ENCODE measurements around the gene PIEZO1.
"Not testable (repeated sequence)": the region's sequence is repeated elsewhere in the genome, so short reads cannot be mapped to it uniquely, and the experiment has no call there.

Gene PIEZO1

DNA sequence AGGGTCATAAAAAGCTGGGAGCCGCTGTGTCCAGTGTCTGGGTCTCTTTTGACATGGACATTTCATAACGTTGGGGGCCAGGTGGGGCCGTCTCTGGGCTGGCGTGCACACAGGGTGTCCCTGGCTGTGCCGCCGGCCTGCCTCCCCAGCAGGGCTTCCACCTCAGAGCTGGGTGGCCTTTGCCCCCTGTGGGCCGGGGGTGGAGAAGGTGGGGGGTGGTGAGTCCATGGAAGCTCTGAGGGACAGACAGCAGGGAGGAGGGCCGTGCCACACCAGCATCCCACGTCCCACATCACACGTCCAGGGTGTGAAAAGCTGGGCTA lies 97.8 kb downstream of the PIEZO1 start:
- DNase-seq (ENCODE audit: low read depth), result no peak

DNA sequence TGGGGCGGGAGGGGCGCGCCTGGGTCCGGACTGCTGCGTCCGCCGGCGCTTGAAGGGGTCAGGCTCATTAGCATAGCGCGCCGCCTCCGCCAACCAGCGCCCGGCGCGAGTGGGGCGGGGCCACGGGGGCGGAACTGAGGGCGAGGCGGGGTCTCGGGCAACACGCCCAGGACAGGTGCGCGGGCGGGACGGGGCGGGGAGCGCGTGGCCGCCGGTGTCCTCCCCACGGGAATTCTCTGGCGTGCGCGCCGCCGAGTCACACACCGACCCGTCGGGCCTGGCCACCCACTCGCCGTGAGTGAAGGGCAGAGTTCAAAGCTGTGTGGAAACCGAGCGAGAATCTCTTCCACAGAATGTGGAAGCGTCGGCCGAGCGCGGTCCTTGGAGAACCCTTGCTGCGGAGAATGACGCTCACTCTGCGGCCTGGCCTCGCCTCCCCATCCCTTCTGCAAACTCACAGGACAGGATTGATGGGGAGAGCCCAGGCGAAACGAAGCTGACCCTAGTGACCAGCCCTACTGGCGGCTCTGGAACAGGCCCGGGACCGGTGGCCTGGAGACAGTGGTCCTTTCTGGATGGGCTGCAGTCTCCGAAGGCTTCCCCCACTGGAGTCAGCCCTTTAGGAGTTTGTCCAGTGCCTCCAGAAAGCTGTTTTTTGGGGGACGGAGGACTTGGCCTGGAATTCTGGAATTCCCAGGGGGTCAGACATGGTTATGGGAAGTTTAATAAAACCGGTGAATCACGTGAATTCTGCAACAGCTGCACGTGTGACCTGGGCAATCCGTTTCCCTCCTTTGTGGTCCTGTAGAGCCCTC lies 98.4 kb downstream of the PIEZO1 start, which contains the start of gene SNAI3:
SNAI3 (minus strand) TSS at position 69 of the 815 bp plus-strand sequence. CDS start 101 bp downstream, outside the sequence.
- DNase-seq (ENCODE audit: low read depth), result peak; percentile 54

DNA sequence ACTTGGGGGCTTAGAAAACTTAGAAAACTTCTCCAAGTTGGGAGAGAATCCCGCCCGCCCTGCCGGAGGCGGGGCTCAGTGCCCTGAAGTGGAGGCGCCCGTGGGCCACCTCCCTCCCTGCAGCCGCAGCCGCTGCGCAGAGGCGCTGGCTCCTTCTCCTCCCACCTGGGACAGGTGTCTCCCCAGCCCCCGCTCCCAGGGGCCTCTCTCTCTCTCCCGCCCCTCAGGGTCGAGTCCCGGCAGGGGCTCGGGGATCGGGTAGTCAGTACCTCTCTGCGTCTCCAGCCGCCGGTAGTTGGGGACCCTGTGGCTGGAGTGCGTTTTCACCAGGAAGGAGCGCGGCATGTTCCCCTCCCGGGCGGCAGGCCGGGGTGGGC lies 99.0 kb downstream of the PIEZO1 start:
- DNase-seq (ENCODE audit: low read depth), result no peak

DNA sequence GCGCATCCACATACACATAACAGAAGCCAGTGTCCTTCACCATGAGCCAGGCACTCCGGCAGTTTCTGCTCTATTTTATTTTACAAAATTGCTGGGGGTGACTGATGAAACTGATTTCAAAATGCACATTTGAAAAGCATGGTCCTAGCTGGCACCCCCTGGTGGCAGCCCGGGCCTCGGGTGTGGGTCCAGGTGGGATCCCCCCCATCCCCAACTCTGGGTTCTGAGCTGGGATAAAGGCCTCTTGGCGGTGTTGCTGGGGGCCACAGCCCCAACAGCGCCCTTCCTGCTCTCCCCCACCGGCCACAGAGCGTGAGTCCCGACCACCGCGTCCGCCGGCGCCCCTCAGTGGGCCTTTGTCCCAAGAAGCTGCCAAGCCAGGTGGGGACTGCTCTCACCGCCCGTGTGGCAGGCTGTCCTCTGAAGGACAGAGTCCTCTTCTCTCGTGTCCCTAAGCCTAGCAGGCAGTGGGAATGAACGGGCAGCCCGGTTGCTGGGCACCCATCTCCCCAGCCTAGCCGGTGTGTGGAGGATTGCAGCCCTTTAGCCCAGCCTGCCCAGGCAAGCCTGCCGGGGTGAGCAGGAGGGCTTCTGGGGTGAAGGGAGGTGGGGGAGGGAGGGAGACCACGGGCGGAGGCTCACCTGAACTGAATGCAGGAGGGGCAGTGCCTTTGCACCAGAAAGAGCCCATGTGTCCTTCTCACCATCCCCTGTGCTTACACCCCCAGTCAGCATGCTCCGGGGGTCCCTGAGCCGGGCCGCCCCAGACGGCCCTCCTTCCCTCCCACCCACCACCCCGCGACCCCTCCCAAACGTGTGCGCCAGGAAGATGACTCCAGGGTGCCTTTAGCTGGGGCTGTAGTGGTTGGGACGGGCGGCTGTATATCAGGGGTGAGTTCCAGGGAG lies 99.6 kb downstream of the PIEZO1 start:
- DNase-seq (ENCODE audit: low read depth), result peak; percentile 66

DNA sequence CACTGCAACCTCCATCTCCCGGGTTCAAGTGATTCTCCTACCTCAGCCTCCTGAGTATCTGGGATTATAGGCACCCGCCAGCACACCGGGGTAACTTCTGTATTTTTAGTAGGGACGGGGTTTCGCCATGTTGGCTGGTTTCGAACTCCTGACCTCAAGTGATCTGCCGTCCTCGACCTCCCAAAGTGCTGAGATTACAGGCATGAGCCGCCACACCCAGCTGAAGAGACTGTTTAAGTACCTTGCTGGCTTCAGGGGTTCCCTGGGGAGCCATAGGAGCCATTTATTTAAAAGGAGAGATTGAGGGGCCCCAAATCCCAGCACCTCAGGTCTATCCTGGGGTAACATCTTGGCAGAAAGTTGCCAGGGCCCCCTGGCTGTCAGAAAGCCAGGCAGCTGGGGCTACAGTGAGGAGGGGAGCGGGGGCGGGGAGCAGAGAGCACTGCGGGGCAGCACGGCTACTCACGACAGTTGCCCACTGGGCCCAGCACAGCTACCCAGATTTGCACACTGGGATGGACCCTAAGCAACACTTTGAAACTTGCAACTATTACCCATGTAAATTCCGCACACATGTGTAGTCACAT lies 100.4 kb downstream of the PIEZO1 start:
- DNase-seq (ENCODE audit: low read depth), result no peak

DNA sequence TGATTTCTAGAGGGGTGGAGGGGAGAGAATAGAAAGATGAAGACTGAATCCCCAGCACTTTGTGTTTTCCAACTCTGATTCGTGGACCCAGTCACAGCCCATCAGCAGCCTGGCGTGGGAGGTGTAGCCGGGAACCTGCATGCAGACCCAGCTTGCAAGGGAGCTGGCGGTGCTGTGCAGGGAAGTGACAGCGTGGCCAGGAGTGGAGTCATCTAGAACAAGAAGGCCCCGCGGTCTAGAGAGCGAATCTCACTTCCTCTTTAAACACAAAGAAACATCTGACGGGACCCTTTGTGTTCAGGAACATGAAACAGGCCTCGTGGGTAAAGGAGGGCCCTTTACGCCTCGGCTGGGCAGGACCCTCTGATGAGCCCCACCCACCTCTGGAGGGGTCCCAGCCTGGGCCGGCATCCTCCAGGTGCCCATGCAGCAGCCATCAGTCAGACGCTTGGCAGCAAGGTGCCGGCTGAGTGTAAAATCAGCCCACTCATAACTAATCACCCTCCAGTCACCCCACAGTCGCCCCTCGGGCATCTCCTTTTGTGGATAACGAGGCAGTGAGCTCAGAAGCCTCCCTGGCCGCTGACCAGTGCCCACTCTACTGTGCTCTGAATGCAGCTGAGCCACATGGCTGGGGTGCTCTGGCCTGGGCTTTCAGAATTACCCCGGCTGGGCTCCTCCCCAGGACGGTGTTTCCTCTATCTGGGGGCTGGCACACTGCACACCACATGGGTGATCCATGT lies 103.1 kb downstream of the PIEZO1 start:
- DNase-seq (ENCODE audit: low read depth), result no peak

DNA sequence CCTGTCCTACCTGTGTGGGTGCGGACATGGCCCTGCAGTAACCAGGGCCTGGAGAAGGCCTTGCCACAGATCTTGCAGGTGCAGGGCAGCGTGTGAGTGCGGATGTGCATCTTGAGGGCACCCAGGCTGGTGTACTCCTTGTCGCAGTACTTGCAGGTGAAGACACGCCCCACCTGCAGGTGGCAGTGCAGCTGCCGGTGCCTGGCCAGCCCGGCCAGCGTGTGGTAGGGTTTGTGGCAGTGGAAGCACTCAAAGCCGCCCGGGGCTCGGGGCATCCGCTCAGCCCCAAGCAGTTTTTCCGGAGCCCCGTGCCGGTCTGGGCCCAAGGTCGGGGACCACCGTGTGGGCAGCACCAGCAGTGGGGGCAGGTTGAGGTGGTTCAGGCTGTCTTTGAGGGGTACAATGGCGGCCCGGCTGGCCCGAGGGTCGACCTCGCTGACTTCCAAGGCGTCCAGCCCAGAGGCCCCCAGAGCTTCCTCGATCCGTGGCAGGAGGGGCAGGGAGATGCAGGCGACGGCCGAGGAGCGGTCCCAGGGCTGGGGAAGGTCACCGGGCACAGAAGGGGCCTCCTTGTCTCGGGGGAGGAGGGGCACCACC lies 103.8 kb downstream of the PIEZO1 start:
- no peak for DNase-seq (ENCODE audit: low read depth)

DNA sequence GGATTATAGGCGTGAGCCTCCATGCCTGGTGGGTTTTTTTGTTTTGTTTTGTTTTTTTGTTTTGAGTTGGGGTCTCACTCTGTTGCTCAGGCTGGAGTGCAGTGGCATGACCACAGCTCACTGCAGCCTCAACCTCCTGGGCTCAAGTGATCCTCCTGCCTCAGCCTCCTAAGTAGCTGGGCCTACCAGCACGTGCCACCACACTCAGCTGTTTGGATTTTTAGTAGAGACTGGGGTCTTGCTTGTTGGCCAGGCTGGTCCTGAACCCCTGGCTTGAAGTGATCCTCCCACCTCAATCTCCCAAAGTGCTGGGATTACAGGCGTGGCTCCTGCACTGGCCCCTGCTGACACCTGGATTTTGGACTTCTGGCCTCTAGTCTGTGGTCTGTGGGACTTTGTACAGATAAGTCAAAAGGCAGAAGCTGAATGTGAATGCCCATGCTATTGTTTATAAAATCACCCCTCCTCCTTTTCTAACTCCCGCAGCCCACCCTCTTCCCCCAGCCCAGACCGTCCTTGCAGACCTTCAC lies 104.4 kb downstream of the PIEZO1 start:
- DNase-seq (ENCODE audit: low read depth), result no peak

DNA sequence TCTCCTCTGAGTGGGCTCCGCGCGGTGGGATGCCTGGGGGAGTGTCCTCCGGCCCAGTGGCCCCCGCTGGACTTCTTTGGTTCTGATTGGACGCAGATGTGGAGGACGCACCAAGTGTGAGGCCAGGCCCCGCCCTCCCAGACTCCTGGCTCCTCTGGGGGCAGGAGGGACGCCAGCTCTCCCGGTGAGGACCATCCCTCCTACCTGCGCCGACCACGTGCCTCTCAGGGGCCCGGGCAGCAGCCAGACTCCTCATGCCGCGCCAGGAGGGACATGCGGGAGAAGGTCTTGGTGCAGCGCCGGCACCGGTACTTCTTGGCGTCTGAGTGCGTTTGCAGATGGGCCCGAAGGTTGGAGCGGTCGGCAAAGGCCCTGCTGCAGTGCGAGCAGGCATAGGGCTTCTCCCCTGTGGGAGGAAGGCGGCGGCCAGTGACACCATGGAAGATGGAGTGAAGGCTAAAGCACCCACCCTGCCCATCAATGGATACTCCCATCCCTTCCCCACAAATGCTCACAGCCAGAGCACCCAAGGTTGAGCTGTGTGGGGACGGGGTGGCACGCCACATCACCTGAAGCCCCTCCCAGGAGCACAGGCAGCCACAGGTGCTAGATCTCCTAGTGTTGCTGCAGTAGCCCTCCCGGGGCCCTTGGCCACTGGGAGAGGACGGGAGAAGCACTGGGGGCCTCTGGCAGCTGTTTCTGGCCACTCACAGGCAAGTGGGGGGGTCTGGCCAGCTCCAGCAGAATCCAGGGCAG lies 106.6 kb downstream of the PIEZO1 start:
- DNase-seq (ENCODE audit: low read depth), result no peak

DNA sequence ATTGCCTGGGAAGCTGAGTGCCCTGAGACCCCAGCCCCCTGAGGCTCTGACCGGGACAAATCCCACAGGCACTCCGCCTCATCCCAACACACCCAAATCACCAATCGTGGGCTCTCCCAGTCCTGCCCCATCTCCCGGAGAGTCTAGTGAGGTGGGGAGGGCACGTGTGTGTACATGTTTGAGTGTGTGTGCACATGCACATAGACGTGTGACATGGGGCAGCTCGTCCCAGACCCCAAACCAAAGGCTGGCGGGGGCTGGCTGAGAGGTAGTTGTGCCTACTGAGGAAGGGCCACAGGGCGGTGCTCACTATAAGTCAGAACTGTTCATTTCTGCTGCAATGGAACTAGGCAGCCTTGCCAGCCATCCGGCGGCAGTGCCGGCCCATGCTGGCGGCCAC lies 107.3 kb downstream of the PIEZO1 start:
- DNase-seq (ENCODE audit: low read depth), result no peak

DNA sequence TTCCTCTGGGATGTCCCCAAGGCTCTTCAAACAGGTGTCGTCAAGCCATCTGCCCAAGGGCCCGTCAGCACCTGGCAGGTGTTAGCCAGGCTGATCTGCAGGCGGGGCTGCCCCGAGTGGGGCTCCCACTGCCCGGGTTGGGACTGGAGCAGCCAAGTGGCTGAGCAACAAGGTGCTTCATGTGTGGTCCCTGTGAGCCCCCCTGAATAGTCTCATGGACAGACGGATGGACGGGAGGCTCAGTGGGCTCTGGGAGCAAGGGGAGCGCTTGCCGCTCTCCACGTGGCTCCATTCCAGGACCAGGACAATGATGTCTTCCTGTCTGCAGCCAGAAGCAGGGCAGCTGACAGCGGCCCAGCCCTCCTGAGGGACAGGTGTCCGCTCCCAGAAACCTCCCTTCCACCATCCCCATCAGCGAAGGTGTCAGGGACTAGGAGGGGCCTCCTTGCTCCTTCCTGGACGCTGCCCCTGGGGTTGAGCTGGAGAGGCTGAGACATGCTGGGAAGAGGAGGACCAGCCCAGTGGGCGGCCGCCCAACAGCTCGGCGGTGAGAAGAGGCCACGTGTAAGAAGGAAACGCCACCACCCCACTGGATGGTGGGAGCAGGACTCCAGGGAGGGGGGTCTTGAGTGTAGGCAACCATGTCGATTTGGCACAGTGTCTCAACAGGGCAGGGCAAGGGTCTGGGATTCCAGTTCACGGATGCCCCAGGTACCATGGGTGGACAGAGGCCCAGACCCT lies 108.3 kb downstream of the PIEZO1 start:
- DNase-seq (ENCODE audit: low read depth), result no peak

DNA sequence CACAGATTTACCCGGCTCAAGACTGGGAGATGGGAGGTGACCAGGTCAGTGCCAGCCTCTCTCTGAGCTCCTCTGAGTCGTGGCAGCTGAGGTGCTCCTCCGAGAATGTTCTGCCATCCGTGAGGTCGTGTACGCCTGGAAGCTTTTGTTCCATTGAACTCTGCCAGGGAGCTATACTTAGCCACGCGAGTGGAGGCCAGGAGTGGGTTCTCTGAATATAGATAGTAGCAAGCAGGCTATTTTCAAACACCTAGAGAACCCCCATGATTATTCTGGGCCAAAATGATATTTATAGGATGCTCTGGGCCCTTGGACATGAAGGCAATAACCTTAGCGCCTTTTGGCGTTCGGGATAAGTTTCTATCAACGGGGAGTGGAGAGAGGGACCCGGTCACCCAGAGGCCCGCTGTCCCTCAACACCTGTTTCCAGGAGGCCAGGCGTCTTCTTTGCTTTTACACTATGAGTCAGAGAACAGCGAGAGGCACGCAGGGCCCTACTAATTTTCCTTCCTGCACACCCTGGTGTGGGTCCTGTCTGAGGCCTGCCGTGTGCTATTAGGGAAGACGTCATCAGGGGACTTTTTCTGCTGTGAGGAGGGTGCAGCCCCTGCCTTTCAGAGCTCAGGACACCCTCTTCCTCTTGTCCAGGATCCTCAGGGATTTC lies 111.2 kb downstream of the PIEZO1 start:
- no peak for DNase-seq (ENCODE audit: low read depth)

DNA sequence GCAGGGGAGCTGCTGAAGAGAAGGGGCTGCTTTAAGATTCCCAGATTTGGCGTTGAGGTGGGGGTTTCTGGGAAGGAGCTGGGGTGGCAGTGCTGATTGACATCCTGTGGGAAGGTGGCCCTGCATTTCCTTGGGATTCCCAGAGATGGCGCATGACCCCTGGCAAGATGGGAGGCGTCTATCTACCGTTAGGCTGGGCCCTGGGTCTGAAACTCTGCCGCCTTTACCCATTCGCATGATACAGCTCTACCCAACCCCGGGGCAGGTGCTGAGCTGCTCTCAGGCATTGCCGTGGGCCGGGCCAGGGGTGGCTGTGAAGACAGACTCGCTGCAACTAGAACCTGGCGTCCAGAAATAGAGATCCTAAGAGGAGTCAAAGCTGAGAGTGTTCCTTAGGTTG lies 112.2 kb downstream of the PIEZO1 start:
- no peak for DNase-seq (ENCODE audit: low read depth)

DNA sequence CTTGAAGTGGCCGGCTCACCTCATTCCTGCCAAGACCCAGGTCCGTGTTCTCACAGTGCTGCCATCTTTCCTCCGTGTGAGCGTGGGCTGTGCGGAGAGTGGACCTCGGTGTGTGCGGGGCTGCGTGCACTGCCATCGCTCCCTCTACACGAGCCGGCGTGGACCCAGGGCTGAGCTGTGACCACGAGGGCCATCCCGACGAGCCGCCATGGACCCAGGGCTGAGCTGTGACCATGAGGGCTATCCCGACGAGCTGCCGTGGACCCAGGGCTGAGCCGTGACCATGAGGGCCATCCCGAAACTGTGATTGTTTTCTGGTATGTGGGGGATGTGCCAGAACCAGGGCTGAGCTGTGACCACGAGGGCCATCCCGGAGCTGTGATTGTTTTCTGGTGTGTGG lies 113.2 kb downstream of the PIEZO1 start:
- DNase-seq (ENCODE audit: low read depth), result no peak

DNA sequence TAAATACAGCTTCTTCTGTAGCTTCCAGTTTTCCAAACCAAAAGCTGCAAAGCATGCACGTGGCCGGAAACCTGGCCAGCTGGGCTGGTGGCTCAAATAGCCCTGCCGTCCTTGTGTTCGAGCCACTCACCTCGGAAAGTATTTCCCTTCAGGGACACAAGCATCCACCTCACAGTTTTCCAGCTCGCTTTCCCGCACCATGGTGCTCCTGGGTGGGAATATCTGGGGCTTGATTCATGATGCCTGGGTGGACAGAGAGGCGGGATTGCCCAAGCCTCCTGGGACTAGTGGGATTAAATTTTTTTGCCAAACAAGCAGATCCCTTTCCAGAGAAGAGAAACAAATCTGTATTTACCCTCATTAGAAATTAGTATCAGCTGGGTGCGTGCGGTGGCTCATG lies 115.0 kb downstream of the PIEZO1 start:
- no peak for DNase-seq (ENCODE audit: low read depth)

DNA sequence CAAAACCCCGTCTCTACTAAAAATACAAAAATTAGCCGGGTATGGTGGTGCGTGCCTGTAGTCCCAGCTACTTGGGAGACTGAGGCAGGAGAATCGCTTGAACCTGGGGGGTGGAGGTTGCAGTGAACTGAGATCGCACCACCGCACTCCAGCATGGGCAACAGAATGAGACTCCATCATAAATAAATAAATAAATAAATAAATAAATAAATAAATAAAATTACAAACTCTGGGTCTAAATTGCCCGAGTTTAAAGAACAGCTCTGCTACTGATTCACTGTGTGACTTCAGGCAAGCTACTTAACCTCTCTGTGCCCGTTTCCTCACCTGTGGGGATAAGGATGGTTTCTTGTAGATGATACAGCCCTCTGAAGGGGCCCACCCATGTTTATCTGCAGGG lies 115.5 kb downstream of the PIEZO1 start:
- DNase-seq (ENCODE audit: low read depth), result not testable (repeated sequence)

DNA sequence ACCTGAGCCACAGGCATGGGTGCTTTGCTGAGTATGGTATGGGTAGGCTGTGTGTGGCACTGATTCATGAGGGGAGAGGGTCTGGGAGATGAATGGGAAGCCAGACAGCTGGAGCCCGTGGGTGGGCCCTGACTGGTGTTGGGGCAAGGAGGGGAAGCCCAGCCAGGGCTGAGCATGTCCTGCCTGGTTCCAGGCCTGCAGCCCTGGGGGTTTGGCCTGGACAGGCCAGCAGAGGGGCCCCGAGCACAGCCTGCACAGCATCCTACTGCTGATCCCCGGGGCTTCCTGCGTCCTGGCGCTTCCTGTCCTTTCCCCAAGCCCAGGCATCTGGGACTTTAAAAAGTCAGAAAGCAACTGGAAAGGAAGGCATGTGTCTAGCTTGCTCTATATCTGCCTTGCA lies 117.6 kb downstream of the PIEZO1 start:
- DNase-seq (ENCODE audit: low read depth), result peak; percentile 34

DNA sequence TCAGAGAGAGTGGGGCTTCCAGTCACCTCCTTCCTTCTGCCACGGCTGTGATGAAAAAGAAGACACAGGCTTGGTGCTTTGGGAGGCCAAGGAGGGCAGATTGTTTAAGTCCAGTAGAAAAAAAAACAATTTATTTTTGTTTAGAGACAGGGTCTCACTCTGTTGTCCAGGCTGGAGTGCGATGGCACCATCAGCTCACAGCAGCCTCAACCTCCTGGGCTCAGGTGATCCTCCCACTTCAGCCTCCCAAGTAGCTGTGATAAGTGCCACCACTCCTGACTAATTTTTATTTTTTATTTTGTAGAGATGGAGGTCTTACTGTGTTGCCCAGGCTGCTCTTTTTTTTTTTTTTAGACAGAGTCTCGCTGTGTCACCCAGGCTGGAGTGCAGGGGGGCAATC lies 119.5 kb downstream of the PIEZO1 start:
- DNase-seq (ENCODE audit: low read depth), result no peak
